ENCODE measurements around the gene GATD1.

Gene GATD1

DNA sequence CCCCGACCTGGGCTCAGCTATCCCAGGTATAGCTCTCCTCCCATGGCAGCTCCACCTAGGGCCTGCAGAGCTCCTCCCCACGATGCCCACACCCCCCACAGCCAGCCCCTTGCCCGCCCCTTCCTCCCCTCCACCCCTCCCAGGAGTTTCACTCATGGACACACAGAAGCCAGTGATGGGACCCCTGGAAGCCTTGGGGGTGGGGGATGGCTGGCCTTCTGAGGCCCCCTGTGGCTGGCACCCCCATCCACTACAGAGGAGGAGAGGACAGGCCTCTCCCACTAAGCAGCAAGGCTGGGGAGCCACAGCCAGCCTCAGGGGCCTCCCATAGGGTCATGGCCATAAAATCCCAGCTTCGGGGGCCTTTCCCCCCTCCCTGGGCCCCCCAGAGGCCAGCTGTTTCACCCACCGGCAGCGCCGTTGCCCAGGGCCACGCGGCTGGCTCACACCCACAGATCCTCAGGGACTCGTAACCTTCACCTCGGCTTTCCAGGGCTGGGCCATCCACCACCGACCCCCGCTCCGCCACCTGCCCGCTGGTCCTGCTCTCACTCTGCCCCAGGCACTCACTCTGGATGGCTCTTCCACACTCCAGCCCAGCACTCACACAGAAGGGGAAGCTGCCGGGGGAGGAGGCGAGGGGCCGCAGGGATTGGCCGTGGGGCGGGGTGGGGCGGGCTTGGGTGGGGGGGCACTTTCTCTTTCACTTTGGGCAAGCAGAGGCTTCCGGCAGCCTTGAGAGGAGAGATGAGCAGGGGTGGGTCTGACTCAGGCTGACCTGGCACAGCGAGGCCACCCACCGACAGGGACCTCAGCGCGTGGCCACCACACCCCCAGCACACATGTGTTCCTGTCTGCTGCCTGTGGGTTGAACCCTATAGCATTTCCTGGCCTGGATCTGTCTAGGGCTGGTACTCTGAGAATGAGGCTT, 18.6 kb upstream of the GATD1 start:
- DNase-seq (ENCODE audit: low spot score), result no peak

GRCh38 chr11:794766-795633, 17.7 kb upstream of the GATD1 start:
- DNase-seq (ENCODE audit: low spot score), result no peak

GRCh38 chr11:794013-794765, 16.9 kb upstream of the GATD1 start:
- no peak for DNase-seq (ENCODE audit: low spot score)

GRCh38 chr11:793556-793955, 16.3 kb upstream of the GATD1 start:
- DNase-seq (ENCODE audit: low spot score), result no peak

DNA sequence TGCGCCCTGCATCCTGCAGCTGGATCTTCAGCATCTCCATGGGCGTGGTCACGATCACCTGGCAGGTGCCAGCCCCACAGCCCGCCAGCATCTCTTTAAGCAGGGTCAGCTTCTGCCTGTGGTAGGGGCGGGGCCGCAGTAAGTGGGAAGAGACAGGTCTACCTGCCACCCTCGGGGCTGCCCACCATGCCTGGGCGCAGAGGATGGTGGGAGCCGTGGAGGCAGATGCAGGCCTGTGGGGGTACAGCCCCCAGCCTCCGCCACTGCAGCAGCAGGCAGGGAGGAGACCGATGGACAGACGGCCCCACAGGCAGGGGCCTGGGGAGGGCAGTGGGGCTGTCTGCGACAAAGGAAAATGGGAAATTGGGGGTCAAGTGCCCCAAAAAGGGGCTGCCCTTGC, 15.6 kb upstream of the GATD1 start:
- DNase-seq (ENCODE audit: low spot score), result no peak

DNA sequence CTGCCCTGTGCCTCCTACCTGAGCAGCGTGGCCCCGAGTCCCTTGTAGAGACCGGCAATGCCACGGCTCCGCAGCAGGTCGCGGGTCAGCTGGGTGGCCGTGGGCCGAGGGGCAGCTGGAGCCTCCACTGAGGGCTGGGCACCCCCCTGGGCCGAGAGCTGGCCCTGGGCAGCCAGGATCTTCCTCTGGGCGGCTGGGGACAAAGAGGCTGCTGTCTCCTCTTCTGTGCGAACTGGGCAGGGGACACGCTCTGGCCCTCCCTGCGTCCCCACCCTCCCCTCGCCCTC, 15.2 kb upstream of the GATD1 start:
- no peak for DNase-seq (ENCODE audit: low spot score)

- DNase-seq (ENCODE audit: low spot score), result no peak
Observed at GRCh38 chr11:791658-792534, 14.6 kb upstream of the GATD1 start.

- peak; percentile 70 for DNase-seq (ENCODE audit: low spot score)
Observed at GRCh38 chr11:790721-791564, 13.7 kb upstream of the GATD1 start.

DNA sequence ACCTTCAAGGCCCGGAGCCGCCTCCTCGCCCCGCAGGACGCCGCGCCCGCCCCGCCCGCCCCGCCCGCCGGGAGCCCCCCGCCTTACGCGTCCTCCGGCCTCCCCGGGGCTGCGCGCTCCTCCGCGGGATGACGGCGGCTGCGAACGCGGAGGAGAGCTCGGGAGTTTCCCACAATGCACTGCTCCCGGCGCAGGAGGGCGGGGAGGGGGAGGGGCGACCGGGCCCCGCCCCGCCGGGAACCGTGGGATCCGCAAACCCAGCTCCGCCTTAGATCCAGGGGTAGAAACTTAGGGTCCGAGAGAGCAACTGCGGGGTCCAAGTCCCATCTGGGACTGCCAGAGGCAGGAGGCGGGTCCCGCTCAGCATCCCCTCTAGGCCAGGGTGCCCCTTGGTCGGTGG, 12.7 kb upstream of the GATD1 start, which contains the start of gene CEND1:
Gene CEND1 (minus strand): TSS at position 148 of the 400 bp plus-strand sequence. CDS start 1,514 bp downstream, outside the sequence.
- peak; percentile 79 for DNase-seq (ENCODE audit: low spot score)

DNA sequence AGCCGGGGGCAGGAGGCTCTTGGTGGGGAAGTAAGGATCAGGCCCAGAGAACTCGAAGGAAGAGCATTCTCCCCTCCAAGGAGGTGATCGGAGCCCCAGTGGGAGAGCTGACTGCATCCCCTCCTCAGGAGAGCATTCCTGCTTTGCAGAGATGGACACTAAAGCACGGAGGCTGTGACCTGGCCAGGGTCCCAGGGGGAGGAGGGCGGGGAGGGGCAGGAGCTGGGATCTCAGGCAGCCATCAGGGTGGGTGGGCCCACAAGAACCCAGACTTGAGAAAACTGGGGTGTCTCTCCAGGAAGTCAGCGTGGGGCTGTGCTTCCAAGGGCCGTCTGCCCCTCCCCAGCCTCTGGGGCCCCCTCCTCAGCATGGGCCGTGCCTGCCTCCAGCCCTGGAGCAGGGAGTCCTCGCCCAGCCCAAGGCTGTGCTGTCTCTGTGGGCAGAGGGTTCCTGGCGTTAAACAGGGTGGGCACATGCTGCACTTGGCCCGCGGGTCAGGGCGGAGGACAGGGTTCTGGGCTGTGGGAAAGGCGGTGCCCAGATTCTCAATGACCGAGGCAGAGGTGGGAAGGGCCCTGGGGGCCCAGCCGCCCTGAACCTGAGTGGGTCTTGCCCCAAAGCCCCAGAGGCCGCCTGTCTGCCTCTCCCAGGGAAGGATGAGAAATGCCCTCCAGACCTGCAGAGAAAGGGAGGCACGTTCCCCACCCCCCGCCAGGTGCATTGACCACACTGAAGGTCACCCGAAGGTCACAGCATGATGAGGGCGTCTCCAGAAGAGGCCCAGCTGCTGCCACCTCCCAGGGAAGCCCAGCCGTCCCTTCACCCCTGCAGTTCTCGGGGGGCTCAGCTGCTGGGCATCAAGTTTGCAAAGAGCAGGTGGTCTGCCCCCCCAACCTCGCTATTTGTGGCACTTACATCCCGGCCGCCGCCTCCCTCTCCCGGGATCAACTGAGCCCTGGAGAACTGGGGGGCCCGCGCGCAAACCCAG, 12.0 kb upstream of the GATD1 start:
- no peak for DNase-seq (ENCODE audit: low spot score)

GRCh38 chr11:788009-788640, 10.8 kb upstream of the GATD1 start:
- DNase-seq (ENCODE audit: low spot score), result no peak

DNA sequence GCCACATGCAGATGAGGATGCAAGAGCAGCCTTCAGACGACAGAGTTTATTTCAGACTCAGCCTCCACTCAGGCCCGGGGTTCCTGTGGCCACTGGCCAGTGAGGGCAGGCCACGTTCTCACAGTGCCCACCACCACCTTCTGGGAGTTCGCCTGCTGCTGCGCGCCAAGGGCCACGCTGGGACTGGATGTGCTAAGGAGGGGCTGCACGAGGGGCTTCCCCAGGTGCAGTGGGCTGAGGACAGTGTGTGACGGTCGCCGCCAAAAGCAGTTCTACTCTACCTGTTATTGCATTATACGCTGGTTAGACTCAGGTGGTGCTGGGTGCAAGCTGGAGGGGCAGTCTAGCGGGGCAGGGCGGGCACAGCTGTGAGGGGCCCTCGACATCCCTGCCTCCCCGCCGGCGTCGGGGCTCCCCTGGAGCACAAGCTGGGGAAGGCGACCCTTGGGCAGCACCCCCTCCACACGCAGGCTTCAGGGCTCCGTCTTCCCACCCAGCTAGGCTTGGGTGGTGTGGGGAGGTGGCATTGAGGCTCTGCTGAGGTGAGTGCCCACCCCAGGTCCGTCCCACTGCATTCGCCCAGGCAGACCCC, 9.9 kb upstream of the GATD1 start:
- no peak for DNase-seq (ENCODE audit: low spot score)

GRCh38 chr11:786235-787083, 9.2 kb upstream of the GATD1 start:
- no peak for DNase-seq (ENCODE audit: low spot score)

DNA sequence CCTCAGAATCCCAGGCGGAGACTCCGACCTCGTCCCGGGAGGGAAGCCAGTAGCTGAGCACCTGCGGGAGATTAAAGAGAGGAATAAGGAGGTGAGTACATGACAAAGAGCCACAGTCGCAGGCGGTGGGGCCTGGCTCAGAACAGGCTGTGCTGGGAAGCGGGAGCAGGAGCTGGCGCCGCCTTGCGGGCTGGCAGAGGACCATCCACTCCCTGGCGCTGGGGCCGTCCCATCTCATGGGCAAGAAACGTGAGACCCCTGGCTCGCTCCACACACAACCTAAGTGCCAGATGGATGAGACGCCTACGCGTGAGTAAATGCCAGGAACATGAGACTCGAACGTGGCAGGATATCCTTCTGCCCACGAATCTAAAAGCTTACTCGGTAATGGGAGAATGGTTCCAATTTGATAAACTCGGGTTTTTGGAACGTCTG, 6.3 kb upstream of the GATD1 start:
- DNase-seq (ENCODE audit: low spot score), result peak; percentile 87

DNA sequence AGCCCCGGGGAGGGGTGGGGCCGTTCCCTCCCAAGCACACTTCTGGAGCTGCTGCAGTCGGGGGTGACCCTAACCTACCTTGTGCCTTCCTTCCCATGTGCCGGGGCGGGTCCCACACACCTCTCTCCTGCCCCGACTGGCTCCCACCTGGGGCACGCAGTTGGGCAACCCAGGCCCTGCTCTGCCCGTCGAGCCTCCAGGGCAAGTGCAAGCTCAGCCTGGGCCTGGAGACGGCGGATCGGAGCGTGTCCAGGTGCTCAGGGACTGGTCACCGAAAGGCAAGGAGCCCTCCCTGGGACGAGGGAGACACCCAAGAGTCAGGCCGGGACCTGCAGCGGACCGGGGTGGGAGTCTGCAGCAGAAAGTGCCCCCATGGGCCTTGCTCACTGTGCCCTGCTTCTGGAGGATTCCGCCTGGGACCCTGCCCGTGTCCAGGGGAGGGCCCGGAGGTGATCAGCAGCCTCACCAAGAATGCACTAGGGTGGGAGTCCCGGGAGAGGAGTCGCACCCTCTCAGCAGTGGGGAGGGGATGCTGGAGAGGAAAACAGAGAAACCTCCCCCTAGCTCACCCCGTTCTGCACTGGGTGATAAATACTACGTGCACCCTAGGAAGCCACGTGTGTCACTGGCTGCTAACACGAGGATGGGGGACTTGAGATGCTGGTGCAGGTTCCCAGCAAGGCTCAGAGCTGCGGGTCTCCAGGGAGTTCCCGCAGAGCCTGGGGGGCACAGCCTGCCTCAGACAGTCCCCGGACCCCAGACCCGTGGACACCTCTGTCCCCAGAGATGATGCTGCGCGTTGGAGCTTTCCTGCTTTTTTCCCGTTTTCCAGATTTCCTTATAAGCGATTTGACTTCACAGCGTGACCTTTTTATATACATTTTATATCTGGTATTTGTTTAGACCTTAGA, 5.2 kb upstream of the GATD1 start:
- no peak for DNase-seq (ENCODE audit: low spot score)

DNA sequence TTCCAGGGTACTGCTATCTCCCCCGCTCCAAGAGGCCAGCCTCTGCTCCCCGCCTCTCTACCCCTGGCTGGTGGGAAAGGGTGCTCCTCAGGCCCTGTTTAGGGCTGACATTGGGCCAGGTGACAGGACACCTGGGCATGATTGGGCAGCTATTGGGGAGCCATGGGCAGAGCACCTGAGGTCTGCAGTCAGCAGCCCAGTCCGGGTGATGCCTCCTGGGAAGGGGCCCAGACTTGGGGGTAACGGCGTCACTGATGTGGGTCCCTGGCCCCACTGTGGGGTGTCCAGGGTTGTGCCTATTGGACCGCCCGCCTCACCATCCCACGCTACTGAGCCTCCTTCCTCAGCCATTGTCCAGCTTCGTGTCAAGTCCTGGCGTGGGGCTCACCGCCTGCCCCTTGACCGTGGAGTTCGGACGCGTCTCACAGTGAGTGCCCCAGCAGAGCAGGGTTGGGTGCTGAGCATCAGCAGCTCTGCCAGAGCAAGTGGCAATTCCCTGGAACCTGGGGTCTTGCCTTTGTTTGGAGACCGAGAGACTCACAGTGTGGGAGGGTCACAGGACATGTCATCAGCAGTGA, 2.8 kb upstream of the GATD1 start:
- no peak for DNase-seq (ENCODE audit: low spot score)
